GM12878 (cell line): ENCODE data around the gene FLT3LG. TPM values are rescaled to one million over a fixed set of nuclear protein-coding genes. Genes with fewer than 3 reads are reported as not detected.

Experiments
- ATF7 ChIP-seq: fragments of 450-650 bp; IDR thresholded peaks from 2 replicates; pipeline ENCODE4 v1.6.1; 2016; ENCODE audit warnings: low read depth, mild to moderate bottlenecking
- CEBPZ ChIP-seq: fragments of 150-350 bp; IDR thresholded peaks from 2 replicates; pipeline ENCODE4 v1.6.1; 2016; ENCODE audit warnings: low read depth, low read length
- CHD2 ChIP-seq: IDR thresholded peaks from 2 replicates; pipeline ENCODE4 v1.6.1; 2011; ENCODE audit warnings: low read depth, low read length, improper control_type of control experiment, borderline replicate concordance
- CUX1 ChIP-seq: IDR thresholded peaks from 2 replicates; pipeline ENCODE4 v1.6.1; 2012; ENCODE audit warnings: improper control_type of control experiment, low read depth, low read length; ENCODE audit not compliant: insufficient replicate concordance
- DPF2 ChIP-seq: fragments of 450-650 bp; IDR thresholded peaks from 2 replicates; pipeline ENCODE4 v1.6.1; 2017; ENCODE audit warnings: mild to moderate bottlenecking
- HCFC1 ChIP-seq: fragments of 150-350 bp; IDR thresholded peaks from 2 replicates; pipeline ENCODE4 v1.6.1; 2014; ENCODE audit warnings: low read length
- IKZF1 ChIP-seq: fragments of 450-650 bp; conservative IDR thresholded peaks from 2 replicates; pipeline ENCODE4 v1.6.1; 2017; ENCODE audit warnings: antibody characterized with exemption, mild to moderate bottlenecking
- KAT2A ChIP-seq: conservative IDR thresholded peaks from 2 replicates; pipeline ENCODE4 v1.6.1; 2011; ENCODE audit warnings: low read depth, low read length; ENCODE audit not compliant: control insufficient read depth
- MTA2 ChIP-seq: fragments of 450-650 bp; IDR thresholded peaks from 2 replicates; pipeline ENCODE4 v1.6.1; 2016; ENCODE audit warnings: low read depth, mild to moderate bottlenecking, moderate library complexity
- NRF1 ChIP-seq: conservative IDR thresholded peaks from 2 replicates; pipeline ENCODE4 v1.6.1; 2011; ENCODE audit warnings: mild to moderate bottlenecking, low read depth, low read length, improper control_type of control experiment
- POLR2A ChIP-seq: IDR thresholded peaks from 2 replicates; pipeline ENCODE4 v1.6.1; 2011; ENCODE audit warnings: low read depth, mild to moderate bottlenecking, low read length
- RUNX3 ChIP-seq: IDR thresholded peaks from 2 replicates; pipeline ENCODE4 v1.6.1; 2012; ENCODE audit warnings: low read length, inconsistent platforms
- SMAD1 ChIP-seq: fragments of 450-650 bp; IDR thresholded peaks from 2 replicates; pipeline ENCODE4 v1.6.1; 2018; ENCODE audit warnings: mild to moderate bottlenecking, low read depth; ENCODE audit not compliant: partially characterized antibody
- SP1 ChIP-seq: IDR thresholded peaks from one replicate; pipeline ENCODE4 v1.6.1; 2011; ENCODE audit warnings: low read depth, low read length
- TCF3 ChIP-seq: IDR thresholded peaks from 2 replicates; pipeline ENCODE4 v1.6.1; 2012; ENCODE audit warnings: low read depth, mild to moderate bottlenecking, low read length, borderline replicate concordance; ENCODE audit not compliant: insufficient read depth
- YY1 ChIP-seq: IDR thresholded peaks from 2 replicates; pipeline ENCODE4 v1.6.1; 2011; ENCODE audit warnings: low read depth, mild to moderate bottlenecking, low read length
- ZNF207 ChIP-seq: fragments of 450-650 bp; IDR thresholded peaks from 2 replicates; pipeline ENCODE4 v1.6.1; 2014; ENCODE audit warnings: antibody characterized with exemption, mild to moderate bottlenecking, borderline replicate concordance
- ZNF592 ChIP-seq: fragments of 450-650 bp; IDR thresholded peaks from 2 replicates; pipeline ENCODE4 v1.6.1; 2017; ENCODE audit warnings: mild to moderate bottlenecking, moderate library complexity
- polyA plus RNA-seq, 11 experiments: library from polyadenylated mRNA; depleted of rRNA in 4 of 11; unstranded in 6 of 11; stranded (reverse) in 5 of 11; fragments of >200 nt; fragmentation: Nextera tagmentation in 4 of 11; fragmentation: Illumina TruSeq in 1 of 11; extraction: Ambion mirVana in 4 of 11; extraction: Trizol in 1 of 11; gene quantifications; 1 replicate in 1 of 11; 2 replicates in 10 of 11; pipeline versions ENCODE4 v1.2.1 to v1.2.3, GENCODE V29; 2011 to 2016; ENCODE audit warnings: inconsistent platforms in 2 of 11, missing spikeins in 2 of 11, low read depth in 1 of 11
- total RNA-seq, 4 experiments: library from RNA; depleted of rRNA in 3 of 4; stranded (reverse); fragments of >200 nt in 3 of 4; fragmentation: Illumina TruSeq in 1 of 4; extraction: Trizol in 1 of 4; gene quantifications; 2 replicates each; pipeline versions ENCODE4 v1.2.1 to v1.2.3, GENCODE V29; 2013 to 2021

FLT3LG gene
- total and polyA plus RNA-seq, 10 of the 15 experiments (the other 5 are each of a cell fraction or from before 2014, with no cell fraction given) = 0.68 to 13.1 (median 4.3) TPM

- TF ChIP-seq RUNX3 (peak; percentile 50), CHD2 (peak; percentile 99), HCFC1 (peak; percentile 82), SMAD1 (peak; percentile 79), DPF2 (0 out of 2 replicates have a peak, but pooled peaks have one; percentile 25), ZNF207 (peak; percentile 41; the same call in 1 of the 2 replicates), POLR2A (peak; percentile 80), KAT2A (no peak), YY1 (0 out of 2 replicates have a peak, but pooled peaks have one; percentile 24), CEBPZ (no peak), NRF1 (no peak), CUX1 (peak; percentile 41), ATF7 (peak; percentile 49; the same call in 1 of the 2 replicates), SP1 (peak; percentile 75), IKZF1 (peak; percentile 75; the same call in 1 of the 2 replicates), MTA2 (0 out of 2 replicates have a peak, but pooled peaks have one; percentile 19), TCF3 (no peak), ZNF592 (peak; percentile 100)
Observed at GRCh38 chr19:49451430-49452181, 22.4 kb upstream of the FLT3LG start, which contains the start of gene PIH1D1 (continued).
